OCI-LY7 (cell line): ENCODE results near the gene OR56A5.

Experiments
- CTCF ChIP-seq: fragments of 200-600 bp; sonication (generic); conservative IDR thresholded peaks from 2 replicates; pipeline ENCODE4 v1.5.1; 2014; ENCODE audit warnings: mild to moderate bottlenecking, antibody characterized with exemption, low read length, moderate library complexity, mixed read lengths
- EZH2phosphoT487 ChIP-seq: fragments of 200-600 bp; sonication (generic); IDR thresholded peaks from 2 replicates; pipeline ENCODE4 v1.6.1; 2018; ENCODE audit warnings: low read depth, borderline replicate concordance, mild to moderate bottlenecking, mixed run types, antibody characterized with exemption, low read length, moderate library complexity, mixed read lengths

GRCh38 chr11:5992150-5992549 is 23.9 kb upstream of the OR56A5 start:
- TF ChIP-seq CTCF: no peak
- no peak for TF ChIP-seq EZH2phosphoT487
